Lung (tissue), 12 donors: ENCODE results near the gene VARS2. TPM values are rescaled to one million over a fixed set of nuclear protein-coding genes. Genes with fewer than 3 reads are reported as not detected.
"Not testable (repeated sequence)": the region's sequence is repeated elsewhere in the genome, so short reads cannot be mapped to it uniquely, and the experiment has no call there.

Experiments
- ATAC-seq: fragments of 200-7000 bp; cut with Tn5 transposase; one replicate; pipeline ENCODE4 v1.9.1; 2020; ENCODE audit warnings: moderate number of reproducible peaks; ENCODE audit not compliant: insufficient read depth, low FRiP score
- DNase-seq, 3 donors: peaks; one replicate each; pipeline ENCODE4 v3.0.0-alpha.2; 2013 to 2017
- H3K27ac ChIP-seq, 2 donors: one replicate each; pipeline ENCODE4 v1.5.1; 2013; ENCODE audit warnings: mild to moderate bottlenecking in 2 of 2, moderate library complexity in 2 of 2, control low read depth in 1 of 2, inconsistent platforms in 1 of 2, low read depth in 1 of 2, low read length in 1 of 2
- H3K27me3 ChIP-seq, 3 donors: one replicate each; pipeline ENCODE4 v1.5.1; 2013; ENCODE audit warnings: low read length in 2 of 3; ENCODE audit not compliant: control insufficient read depth in 3 of 3, insufficient read depth in 3 of 3
- H3K36me3 ChIP-seq, 4 donors: one replicate each; pipeline ENCODE4 v1.5.1; 2013; ENCODE audit warnings: low read length in 4 of 4, mild to moderate bottlenecking in 1 of 4, moderate library complexity in 1 of 4; ENCODE audit not compliant: control insufficient read depth in 4 of 4, insufficient read depth in 4 of 4
- H3K4me1 ChIP-seq, 5 donors: one replicate each; pipeline ENCODE4 v1.5.1; 2013; ENCODE audit warnings: low read length in 5 of 5, mild to moderate bottlenecking in 2 of 5, moderate library complexity in 1 of 5; ENCODE audit not compliant: control insufficient read depth in 5 of 5, insufficient read depth in 5 of 5
- H3K4me3 ChIP-seq: one replicate; pipeline ENCODE4 v1.5.1; 2013; ENCODE audit warnings: mild to moderate bottlenecking, control low read depth, moderate library complexity
- H3K9ac ChIP-seq, 2 donors: one replicate each; pipeline ENCODE4 v1.5.1; 2013; ENCODE audit warnings: low read length in 2 of 2, control low read depth in 1 of 2; ENCODE audit not compliant: insufficient read depth in 1 of 2
- H3K9me3 ChIP-seq, 4 donors: one replicate each; pipeline ENCODE4 v1.5.1; 2013; ENCODE audit warnings: low read length in 3 of 4, mild to moderate bottlenecking in 1 of 4, moderate library complexity in 1 of 4; ENCODE audit not compliant: control insufficient read depth in 4 of 4, insufficient read depth in 3 of 4
- CTCF ChIP-seq: IDR thresholded peaks from 2 replicates; pipeline ENCODE4 v1.5.1; 2012; ENCODE audit warnings: mild to moderate bottlenecking; ENCODE audit errors: control extremely low read depth, extremely low read depth
- WGBS, 2 donors: extraction: QIAGEN DNeasy Blood & Tissue Kit; methylation state at CpG; one replicate each; pipeline ENCODE4 v1.1.7; 2013; 5-methylcytosine and 5-hydroxymethylcytosine counted together
- polyA plus RNA-seq, 2 donors: library from polyadenylated mRNA; stranded (reverse); fragments of 200-250 nt; gene quantifications; one replicate each; pipeline ENCODE4 v1.2.1, GENCODE V29; 2013
- total RNA-seq, 2 donors: library from RNA; depleted of rRNA in 1 of 2; stranded (reverse); fragments of >200 nt in 1 of 2; gene quantifications; one replicate each; pipeline ENCODE4 v1.2.1, GENCODE V29; 2014 to 2021
- donor health status: control.
- donor health status: control.
- donor health status: Bipolar disorder and iron deficiency.
- donor health status: healthy.
- donor health status: DM: yes; HTN: yes; CAD: no.

VARS2 gene
- total and polyA plus RNA-seq, 4 donors: 17.4 to 38.4 (median 25.5) TPM

GRCh38 chr6:30871592-30872183 is 42.4 kb upstream of the VARS2 start:
- ATAC-seq (no peak), DNase-seq (no peak)
- Histone ChIP-seq H3K9ac (no peak overlapping the region), H3K4me3 (no peak overlapping the region), H3K4me1 (peaks cover 0 to 5% (median 0%) of the 10 kb centered on the region in 5 donors), H3K36me3 (no peaks in the 10 kb centered on the region), H3K27me3 (no peaks in the 10 kb centered on the region), H3K27ac (no peak overlapping the region), H3K9me3 (no peaks in the 10 kb centered on the region)
- no peak for TF ChIP-seq CTCF
- 78 to 84% methylated on average over 4 of the region's 4 CpGs for WGBS, 2 donors

GRCh38 chr6:30873137-30873640 is 40.8 kb upstream of the VARS2 start:
- WGBS, 2 donors: 93 to 95% methylated on average over 2 of the region's 2 CpGs
- Histone ChIP-seq H3K36me3 (no peaks in the 10 kb centered on the region), H3K4me3 (no peak overlapping the region), H3K9ac (no peak overlapping the region), H3K4me1 (peaks cover 0 to 15% (median 2%) of the 10 kb centered on the region in 5 donors), H3K9me3 (no peaks in the 10 kb centered on the region), H3K27ac (no peak overlapping the region), H3K27me3 (no peaks in the 10 kb centered on the region)
- no peak for ATAC-seq
- no peak for DNase-seq
- no peak for TF ChIP-seq CTCF

GRCh38 chr6:30873795-30874194 is 40.2 kb upstream of the VARS2 start:
- not testable (repeated sequence) for H3K36me3 ChIP-seq, H3K9ac ChIP-seq, ATAC-seq, DNase-seq, H3K27ac ChIP-seq, H3K27me3 ChIP-seq, H3K4me3 ChIP-seq, H3K9me3 ChIP-seq
- 98 to 99% methylated on average over 3 of the region's 3 CpGs for WGBS, 2 donors
- H3K4me1 ChIP-seq: peaks cover 0 to 15% (median 2%) of the 10 kb centered on the region in 5 donors

GRCh38 chr6:30875244-30876038 is 38.6 kb upstream of the VARS2 start:
- Histone ChIP-seq H3K9me3 (no peaks in the 10 kb centered on the region), H3K4me1 (peaks cover 0 to 20% (median 2%) of the 10 kb centered on the region in 5 donors), H3K27me3 (no peaks in the 10 kb centered on the region), H3K4me3 (no peak overlapping the region), H3K36me3 (no peaks in the 10 kb centered on the region), H3K9ac (no peak overlapping the region), H3K27ac (no peak overlapping the region)
- peak in 1 of 3 donors; percentile 5 for DNase-seq
- no peak for TF ChIP-seq CTCF
- WGBS, 2 donors: 88 to 92% methylated on average over 18 of the region's 18 CpGs
- ATAC-seq: no peak
